Glomerular visceral epithelial cell (primary cell): ENCODE results near the gene RPN2.

Experiments
- DNase-seq: peaks from one replicate; pipeline ENCODE4 v3.0.0-alpha.2; 2016; ENCODE audit errors: extremely low spot score

Gene RPN2

DNA sequence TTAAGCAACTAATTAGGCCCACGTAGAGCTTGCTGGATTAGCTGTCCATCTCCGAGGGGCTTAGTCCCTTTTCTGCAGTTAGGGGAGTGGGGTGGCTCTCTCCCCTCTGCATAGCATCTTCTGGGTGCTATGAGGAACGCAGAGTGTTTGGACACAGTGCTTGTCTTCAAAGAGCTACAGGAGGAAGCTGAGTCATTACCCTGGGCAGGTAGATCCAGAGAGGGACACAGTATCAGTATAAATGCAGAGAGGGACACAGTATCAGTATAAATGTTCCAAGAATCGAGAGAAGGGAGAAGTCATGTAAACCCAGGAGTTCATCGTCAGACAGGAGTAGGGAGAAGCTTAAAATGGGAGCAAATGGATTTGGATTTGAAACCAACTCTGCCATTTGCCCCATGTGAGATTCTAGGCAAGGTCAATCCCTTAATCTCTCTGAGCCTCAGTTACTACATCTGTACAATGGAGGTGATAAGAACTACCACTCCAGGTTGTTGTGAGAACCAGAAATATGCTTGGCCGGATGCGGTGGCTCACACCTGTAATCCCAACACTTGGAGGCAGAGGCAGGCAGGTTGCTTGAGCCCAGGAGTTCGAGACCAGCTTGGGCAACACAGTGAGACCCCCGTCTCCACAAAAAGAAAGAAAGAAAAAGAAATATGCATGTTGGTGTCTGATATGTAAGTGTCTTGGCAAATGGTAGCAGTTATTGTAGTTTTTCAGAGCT, 88.0 kb downstream of the RPN2 start:
- DNase-seq = no peak

DNA sequence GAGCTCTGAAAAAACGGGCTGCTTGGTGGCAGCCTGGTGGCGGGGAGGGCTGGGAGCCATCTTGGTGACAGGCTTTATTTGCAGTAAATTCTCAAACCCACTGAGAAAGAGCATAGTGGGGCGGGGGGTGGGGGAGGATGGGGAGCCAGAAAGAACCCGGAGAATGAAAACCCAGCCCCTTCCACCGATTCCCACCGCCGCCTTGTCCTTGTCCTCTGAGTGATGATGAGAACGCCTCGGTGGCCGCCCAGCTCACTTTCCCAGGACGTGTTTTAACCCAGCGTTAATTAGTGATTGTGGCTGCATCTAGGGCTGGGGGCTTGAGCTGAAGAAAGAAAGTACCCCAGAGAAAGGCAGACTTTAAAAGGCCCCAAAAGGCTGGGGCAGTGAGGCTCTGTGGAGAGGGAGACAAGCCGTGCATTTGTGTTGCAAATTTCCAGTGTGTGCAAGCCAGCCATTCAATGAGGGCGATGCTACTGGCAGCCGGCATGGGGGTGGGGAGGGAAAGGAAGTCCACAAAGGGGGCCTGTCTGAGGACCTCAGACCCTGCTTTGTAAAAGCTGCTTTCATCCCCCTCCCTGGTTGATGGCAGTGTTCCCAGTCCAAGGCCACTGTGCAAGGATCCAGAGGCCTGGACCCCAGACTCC, 88.7 kb downstream of the RPN2 start:
- no peak for DNase-seq

GRCh38 chr20:37270576-37271420, 91.7 kb downstream of the RPN2 start:
- peak; percentile 39 for DNase-seq

GRCh38 chr20:37271421-37271768, 92.3 kb downstream of the RPN2 start:
- no peak for DNase-seq

DNA sequence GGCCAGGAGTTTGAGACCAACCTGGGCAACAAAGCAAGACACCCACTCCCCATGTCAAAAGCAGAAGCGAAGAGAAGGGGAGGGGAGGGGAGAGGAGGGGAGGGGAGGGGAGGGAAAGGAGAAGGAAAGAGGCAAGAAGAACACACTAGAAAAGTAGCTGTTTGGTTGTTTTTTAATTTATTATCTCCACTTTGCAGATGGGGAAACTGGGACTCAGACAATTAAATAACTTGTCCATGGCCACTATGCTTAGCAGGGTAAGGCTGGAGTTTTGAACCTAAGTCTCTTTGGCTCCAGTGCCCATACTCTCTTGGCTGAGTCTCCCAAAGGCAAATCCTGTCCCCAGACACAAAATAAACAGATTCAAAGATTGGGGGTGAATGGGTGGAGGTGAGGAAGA, 94.9 kb downstream of the RPN2 start:
- DNase-seq = no peak

- no peak for DNase-seq
Observed at GRCh38 chr20:37274851-37275524, 95.9 kb downstream of the RPN2 start.

GRCh38 chr20:37276494-37277252, 97.5 kb downstream of the RPN2 start:
- no peak for DNase-seq

DNA sequence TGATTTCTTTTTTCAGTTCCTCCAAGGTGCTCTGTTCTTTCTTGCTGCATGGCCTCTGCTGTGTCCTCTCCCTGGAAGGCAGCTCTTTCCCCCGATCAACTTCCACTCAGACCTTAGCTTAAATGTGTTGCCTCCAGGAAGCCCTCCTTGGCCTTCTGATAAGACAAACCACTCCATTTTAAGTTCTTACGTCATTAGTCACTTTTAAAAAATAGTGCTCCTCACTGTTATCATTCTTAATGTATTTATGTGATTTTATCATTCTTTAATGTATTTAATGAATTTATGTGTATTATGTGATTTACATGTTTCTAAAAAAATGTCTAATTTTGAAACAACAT, 98.1 kb downstream of the RPN2 start:
- DNase-seq = no peak

DNA sequence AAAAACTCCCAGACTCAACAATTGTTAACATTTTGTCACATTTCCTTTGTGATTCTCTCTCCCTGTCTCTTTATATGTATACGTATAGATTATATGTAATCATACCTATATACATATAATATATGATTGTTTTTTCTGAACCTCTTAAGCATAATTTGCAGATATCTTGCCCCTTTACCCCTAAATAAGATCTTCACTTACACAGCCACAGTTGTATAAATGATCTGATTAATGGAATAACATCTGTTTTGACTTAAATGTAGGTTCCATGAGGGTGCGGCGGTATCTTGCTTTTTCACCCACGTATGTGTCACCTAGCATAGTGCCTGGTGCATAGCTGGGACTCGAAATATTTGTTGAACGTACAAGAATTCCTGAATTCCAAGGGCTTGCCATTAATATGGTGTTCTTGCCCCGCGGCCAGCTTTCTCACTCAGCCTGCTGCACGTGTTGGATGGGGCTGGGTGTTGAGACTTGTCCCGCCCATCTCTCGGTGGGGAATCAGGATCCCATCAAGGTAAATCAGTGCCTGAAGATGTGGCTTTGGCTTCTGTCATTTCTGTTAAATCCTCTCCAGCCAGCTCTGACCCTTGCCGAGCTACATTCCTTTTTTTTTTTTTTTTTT, 99.9 kb downstream of the RPN2 start:
- DNase-seq = no peak

DNA sequence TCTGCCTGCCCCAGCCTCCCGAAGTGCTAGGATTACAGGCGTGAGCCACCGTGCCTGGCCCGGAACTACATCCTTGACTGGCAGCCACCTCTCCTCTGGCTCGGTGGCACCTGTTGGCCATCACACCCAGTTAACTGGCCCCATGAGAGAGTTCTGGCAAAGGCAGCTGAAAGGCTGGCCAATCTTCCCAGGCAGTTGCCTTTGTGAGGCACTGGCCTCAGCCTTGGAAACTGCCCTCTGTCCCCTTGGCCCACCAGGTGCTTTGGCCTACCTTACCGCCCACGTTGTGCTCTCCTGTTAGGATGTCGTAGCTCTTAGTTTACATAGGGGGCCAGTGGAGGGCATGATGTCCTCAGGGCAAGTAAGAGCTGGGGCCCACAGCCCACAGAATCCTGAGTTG, 100.7 kb downstream of the RPN2 start:
- no peak for DNase-seq

DNA sequence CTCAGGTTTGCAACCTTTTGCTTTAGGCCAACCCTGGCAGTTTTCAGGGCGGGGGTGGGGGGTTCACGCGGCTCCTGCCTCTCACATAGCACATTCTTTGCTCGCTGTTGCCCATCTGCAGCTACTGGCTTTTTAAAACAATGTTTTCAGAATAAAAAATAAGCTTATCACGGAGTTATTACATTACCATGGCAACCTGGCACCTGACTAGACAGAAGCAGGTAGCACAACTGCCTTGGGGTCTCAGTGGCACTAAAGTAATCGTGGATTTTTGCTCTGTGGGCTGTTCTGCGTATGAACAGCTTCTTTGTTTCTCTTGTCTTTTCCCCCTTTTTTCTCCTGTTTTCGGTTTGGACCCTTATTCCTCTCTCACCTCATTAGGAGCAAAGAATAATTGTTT, 101.3 kb downstream of the RPN2 start:
- DNase-seq = no peak

DNA sequence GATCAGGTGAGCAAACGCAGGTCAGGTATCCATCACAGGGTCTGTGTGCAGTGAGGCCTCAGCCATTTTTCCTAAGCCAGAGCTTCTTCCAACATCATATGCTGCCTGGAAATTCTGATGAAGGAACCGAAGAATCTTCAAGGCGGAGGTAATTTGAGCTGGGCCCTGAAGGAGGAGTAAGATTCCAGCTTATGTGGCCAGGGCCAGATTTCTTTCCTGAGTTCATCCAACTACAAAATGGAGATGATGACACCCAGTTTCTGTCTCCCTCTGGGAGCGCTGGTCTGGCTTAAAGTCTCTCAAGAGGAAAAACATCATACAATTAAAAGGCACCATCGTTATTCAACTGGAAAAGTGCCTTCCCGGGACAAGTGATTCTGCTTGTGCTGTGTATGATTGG, 103.4 kb downstream of the RPN2 start:
- DNase-seq = peak; percentile 62

- no peak for DNase-seq
Observed at GRCh38 chr20:37283530-37284195, 104.5 kb downstream of the RPN2 start.

DNA sequence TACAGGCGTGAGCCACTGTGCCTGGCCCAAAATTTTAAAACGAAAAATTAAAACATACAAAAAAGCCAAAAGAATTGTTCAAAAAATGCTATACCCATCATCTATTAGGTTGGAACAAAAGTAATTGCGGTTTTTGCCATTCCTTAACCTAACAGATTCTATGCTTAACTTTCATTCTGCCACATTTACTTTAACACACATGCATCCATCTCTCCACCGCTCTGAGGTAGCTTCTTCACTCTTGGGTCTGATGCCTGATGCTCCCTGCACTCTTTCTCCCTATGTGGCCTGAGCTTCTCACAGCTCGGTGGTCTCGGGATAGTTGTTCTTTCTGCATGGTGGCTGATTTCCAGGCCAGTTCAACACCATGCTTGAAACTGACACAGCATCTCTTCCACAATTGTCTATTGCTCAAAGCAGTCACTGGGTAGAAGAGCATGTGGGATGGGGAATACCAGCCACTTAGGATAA, 105.6 kb downstream of the RPN2 start:
- DNase-seq = no peak

- no peak for DNase-seq
Observed at GRCh38 chr20:37285664-37286374, 106.7 kb downstream of the RPN2 start.

DNA sequence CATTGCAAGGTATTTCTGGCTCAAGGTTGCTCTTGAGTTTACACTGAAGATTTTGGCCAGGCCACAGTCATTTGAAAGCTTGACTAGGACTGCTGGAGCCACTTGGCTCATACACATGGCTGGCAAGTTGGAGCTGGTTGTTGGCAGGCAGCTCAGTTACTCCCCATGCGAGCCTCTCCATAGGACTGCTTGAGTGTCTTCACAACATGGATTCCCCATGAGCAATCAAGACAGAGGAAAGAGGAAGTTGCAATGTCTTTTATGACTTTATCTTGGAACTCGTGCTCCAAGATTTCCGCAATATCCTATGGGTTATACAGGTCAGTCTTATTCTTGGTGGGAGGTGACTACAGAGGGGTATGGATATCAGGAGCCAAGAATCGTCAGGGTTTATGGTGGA, 109.0 kb downstream of the RPN2 start:
- no peak for DNase-seq

DNA sequence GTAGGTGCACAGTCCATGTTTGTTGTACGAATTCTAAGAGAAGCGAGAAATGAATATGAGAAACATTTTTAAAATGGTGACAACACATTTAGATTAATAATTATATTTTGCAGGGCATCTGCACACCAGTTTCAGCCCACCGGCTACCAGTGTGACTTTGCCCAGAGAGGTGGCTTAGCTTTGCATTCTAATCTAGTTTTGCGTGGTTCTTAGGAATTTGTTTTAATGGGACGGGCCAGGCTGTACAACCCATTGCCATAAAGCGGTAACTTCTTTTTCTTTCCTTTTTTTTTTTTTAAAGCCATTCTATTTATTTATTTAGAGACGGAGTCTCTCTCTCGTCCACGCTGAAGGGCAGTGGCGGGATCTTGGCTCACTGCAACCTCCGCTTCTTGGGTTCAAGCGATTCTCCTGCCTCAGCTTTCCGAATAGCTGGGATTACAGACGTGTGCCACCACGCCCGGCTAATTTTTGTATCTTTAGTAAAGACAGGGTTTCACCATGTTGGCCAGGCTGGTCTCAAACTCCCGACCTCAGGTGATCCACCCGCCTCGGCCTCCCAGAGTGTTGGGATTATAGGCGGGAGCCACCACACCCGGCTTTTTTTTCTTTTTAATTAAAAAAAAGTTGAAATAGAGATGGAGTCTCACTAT, 111.2 kb downstream of the RPN2 start:
- no peak for DNase-seq
